Activated naive CD8-positive, alpha-beta T cell treated with anti-CD3 and anti-CD28 coated beads for 36 hours (primary cell): ENCODE data around the gene SLC12A5. TPM values are rescaled to one million over a fixed set of nuclear protein-coding genes. Genes with fewer than 3 reads are reported as not detected.

ENCODE experiments used
- DNase-seq: peaks from one replicate; pipeline ENCODE4 v3.0.0; 2021
- H3K27ac Mint-ChIP-seq: one replicate; pipeline ENCODE4 v1.8.0; 2022; ENCODE audit warnings: mild to moderate bottlenecking, moderate library complexity, mixed read lengths
- H3K27me3 Mint-ChIP-seq: one replicate; pipeline ENCODE4 v1.8.0; 2022; ENCODE audit warnings: mild to moderate bottlenecking, mixed read lengths
- H3K36me3 Mint-ChIP-seq: one replicate; pipeline ENCODE4 v1.8.0; 2021; ENCODE audit warnings: mild to moderate bottlenecking, mixed read lengths
- H3K4me1 Mint-ChIP-seq: one replicate; pipeline ENCODE4 v1.8.0; 2021; ENCODE audit warnings: mixed read lengths
- H3K4me3 Mint-ChIP-seq: one replicate; pipeline ENCODE4 v1.8.0; 2022; ENCODE audit warnings: mild to moderate bottlenecking, moderate library complexity, mixed read lengths
- H3K9me3 Mint-ChIP-seq: one replicate; pipeline ENCODE4 v1.8.0; 2022; ENCODE audit warnings: mixed read lengths
- total RNA-seq, 2 experiments: library from RNA; stranded (reverse); gene quantifications; one replicate each; pipeline ENCODE4 v1.2.3, GENCODE V29; 2021

Gene SLC12A5
- total RNA-seq, 2 experiments from 2014 or later: 0.26 to 0.52 TPM

DNA sequence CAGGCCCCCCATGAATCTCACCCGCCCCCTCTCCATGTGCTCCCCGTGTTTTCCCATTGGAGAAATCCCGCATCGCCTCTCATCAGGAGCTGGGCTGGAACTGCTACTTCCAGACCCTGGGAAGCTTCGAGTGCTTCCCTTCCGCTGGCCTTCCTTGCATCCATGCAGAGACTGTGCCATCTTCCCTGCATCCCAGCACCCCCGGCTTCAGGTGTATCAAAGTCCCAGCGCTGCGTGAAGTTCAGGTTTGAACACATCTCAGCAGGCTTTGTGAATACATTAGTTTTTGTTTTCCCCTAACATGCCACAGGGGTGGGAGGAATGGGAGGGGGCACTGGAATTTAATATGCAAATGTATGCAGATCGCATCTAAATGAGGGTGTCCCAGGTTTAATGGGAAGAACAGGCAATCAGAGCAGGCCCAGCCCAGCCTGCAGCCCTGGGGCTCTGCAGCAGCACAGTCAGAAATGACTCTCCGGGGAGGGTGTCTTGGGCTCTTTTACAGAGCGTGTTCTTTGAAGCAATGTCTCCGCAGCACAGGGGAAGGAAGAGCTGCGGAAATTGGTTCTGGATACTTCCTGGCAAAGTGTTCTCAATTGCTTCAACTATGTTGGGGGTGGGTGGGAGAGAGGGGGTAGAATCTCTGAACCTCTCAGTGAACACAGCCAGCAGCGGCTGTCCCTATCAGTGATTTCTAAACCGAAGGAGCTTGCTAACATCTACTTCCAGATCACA is 28.6 kb upstream of the SLC12A5 start:
- peaks cover 62% of the 10 kb centered on the region for H3K4me1 Mint-ChIP-seq
- peaks cover 36% of the 10 kb centered on the region for H3K27me3 Mint-ChIP-seq
- no peaks in the 10 kb centered on the region for H3K9me3 Mint-ChIP-seq
- H3K36me3 Mint-ChIP-seq: no peaks in the 10 kb centered on the region
- no peak for DNase-seq
- no peak overlapping the region for H3K4me3 Mint-ChIP-seq
- H3K27ac Mint-ChIP-seq: no peak overlapping the region

DNA sequence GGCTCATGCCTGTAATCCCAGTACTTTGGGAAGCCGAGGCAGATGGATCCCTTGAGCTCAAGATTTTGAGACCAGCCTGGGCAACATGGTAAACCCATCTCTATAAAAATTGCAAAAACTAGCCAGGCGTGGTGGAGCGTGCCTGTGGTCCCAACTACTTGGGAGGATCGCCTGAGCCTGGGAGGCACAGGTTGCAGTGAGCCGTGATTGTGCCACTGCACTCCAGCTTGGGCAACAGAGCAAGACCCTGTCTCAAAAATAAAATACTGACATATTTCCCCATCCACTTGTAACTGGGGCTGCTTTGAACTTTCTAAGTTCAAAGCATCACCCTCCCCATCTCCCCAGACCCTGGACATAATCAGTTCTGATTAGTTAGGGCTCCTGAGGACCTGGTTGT is 27.5 kb upstream of the SLC12A5 start:
- DNase-seq: no peak
- Mint-ChIP-seq H3K27me3 (peaks cover 47% of the 10 kb centered on the region), H3K27ac (no peak overlapping the region), H3K36me3 (no peaks in the 10 kb centered on the region), H3K9me3 (no peaks in the 10 kb centered on the region), H3K4me1 (peaks cover 69% of the 10 kb centered on the region), H3K4me3 (no peak overlapping the region)

DNA sequence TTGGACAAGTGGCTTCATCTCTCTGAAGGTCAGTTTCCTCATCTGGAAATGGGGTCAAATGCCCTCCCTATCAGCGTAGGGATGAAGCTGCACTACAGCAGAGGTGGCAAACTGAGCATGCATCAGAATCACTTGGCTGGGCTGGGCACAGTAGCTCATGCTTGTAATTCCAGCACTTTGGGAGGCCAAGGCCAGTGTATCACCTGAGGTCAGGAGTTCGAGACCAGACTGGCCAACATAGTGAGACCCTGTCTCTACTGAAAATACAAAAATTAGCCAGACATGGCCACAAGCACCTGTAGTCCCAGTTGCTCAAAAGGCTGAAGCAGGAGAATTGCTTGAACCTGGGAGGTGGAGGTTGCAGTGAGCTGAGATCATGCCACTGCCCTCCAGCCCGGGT is 27.0 kb upstream of the SLC12A5 start:
- no peaks in the 10 kb centered on the region for H3K9me3 Mint-ChIP-seq
- H3K4me3 Mint-ChIP-seq: no peak overlapping the region
- peaks cover 67% of the 10 kb centered on the region for H3K4me1 Mint-ChIP-seq
- H3K36me3 Mint-ChIP-seq: no peaks in the 10 kb centered on the region
- no peak for DNase-seq
- peaks cover 51% of the 10 kb centered on the region for H3K27me3 Mint-ChIP-seq
- no peak overlapping the region for H3K27ac Mint-ChIP-seq

DNA sequence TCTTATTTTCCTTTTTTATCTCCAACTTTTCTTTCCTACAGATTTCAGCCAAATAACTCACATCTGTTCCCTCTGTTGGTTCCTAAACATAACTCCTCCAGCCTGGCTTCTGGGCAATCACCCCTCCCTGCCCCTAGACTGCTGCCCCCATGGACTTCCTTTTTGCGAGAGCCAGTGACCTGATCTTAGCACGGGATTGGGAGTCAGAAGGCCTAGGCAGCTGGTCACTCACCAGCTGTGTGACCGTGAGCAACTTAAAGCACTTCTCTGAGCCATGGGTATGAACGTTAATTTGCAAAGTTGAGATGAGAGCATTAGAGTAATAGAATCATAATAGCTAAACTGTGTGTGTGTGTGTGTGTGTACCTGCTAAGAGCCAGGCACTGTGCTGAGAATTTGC is 24.8 kb upstream of the SLC12A5 start:
- no peak for DNase-seq
- Mint-ChIP-seq H3K9me3 (no peaks in the 10 kb centered on the region), H3K27ac (no peak overlapping the region), H3K27me3 (peaks cover 66% of the 10 kb centered on the region), H3K36me3 (no peaks in the 10 kb centered on the region), H3K4me3 (no peak overlapping the region), H3K4me1 (peaks cover 63% of the 10 kb centered on the region)

DNA sequence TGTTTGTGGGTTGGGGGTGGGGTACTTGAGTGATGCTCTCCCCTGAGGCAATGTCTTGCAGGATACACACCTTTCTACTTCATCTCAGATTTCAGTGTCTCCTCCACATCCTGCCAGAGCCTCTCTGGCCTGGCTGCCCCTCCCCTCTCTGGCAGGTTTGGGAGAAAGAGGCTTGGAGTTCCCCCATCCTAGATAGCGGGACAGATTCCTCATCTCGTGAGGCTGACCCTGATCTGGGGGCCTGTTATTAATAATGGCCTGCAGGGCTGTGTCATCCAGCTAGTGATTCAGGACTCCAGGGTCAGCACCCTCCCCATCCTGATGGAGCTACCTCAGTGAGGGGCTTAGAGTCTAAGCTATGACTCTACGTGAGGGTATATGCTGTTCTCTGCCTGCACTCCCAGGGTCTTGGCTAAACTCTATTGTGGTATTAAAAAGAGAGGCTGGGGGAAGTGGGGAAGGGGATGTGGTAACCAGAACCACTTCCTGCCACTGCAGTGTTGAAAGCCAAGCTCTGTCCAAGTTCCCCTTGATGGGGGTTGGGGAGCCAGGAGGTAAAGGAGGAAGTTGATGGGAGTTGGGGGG is 24.0 kb upstream of the SLC12A5 start:
- no peaks in the 10 kb centered on the region for H3K9me3 Mint-ChIP-seq
- peaks cover 70% of the 10 kb centered on the region for H3K27me3 Mint-ChIP-seq
- no peak for DNase-seq
- H3K4me1 Mint-ChIP-seq: peaks cover 63% of the 10 kb centered on the region
- peak overlapping the region; percentile 12 for H3K4me3 Mint-ChIP-seq
- no peak overlapping the region for H3K27ac Mint-ChIP-seq
- H3K36me3 Mint-ChIP-seq: no peaks in the 10 kb centered on the region

DNA sequence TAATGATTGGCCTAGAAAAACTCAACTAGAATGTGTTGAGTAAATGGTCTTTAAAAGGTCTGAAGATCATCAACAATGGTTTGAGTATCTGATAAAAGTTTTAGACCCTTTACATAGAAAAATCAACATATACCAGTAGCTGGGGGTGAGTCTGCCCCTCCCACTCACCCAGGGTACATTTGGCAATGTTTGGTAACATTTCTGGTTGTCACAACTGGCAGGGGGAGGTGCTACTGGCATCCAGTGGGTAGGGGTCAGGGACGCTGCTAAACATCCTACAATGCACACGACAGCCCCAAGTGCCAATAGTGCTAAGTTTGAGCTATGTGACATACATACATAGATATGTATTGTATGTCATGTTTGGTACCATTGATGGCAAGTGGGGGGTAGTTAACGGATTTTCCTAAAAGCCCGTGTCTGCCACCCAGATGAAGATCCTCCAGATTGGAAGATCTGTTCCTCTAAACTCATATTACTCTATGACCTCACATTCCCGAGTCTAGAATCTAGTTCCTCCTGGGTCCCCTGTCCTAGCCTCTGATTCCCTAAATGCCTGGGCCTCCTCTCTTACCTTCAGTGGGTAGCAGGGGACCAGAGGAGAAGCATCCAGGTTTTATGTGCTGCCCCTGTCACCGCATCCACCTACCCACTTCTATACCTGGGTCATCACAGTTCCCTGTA is 22.9 kb upstream of the SLC12A5 start:
- H3K27ac Mint-ChIP-seq: no peak overlapping the region
- H3K36me3 Mint-ChIP-seq: no peaks in the 10 kb centered on the region
- H3K27me3 Mint-ChIP-seq: peaks cover 75% of the 10 kb centered on the region
- H3K4me1 Mint-ChIP-seq: peaks cover 61% of the 10 kb centered on the region
- no peak overlapping the region for H3K4me3 Mint-ChIP-seq
- DNase-seq: no peak
- no peaks in the 10 kb centered on the region for H3K9me3 Mint-ChIP-seq

DNA sequence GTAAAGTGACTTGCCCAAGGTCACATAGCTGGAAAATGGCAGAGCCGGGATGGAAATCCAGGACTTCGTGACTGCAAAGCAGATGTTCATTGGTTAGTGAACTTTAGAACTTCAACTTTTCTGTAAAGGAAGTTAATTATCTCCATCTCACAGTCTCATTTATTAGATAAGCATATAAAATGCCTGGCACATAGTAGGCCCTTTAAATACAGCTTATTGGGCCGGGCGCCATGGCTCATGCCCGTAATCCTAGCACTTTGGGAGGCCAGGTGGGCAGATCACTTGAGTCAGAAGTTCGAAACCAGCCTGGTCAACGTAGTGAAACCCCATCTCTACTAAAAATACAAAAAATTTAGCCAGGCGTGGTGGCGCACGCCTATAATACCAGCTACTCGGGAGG is 22.1 kb upstream of the SLC12A5 start:
- H3K27me3 Mint-ChIP-seq: peaks cover 83% of the 10 kb centered on the region
- H3K9me3 Mint-ChIP-seq: peaks cover 3% of the 10 kb centered on the region

DNA sequence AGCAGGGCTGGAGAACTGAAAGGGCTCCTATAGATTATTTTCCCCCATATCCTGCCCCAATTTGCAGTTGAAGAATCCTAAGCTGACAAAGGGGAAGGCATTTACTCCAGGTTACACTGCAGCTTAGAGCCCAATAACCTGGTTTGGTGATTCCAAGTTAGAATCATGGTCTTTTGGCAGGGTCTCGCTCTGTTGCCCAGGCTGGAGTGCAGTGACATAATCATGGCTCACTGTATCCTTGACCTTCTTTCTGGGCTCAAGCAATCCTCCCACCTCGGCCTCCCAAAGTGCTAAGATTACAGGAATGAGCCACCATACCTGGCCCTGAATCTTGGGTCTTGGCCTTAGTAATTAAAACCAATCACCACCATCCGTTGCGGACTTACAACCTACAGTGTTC is 21.3 kb upstream of the SLC12A5 start:
- H3K4me1 Mint-ChIP-seq: peaks cover 64% of the 10 kb centered on the region
- DNase-seq: no peak
- peaks cover 3% of the 10 kb centered on the region for H3K9me3 Mint-ChIP-seq
- no peak overlapping the region for H3K4me3 Mint-ChIP-seq
- no peak overlapping the region for H3K27ac Mint-ChIP-seq
- peaks cover 90% of the 10 kb centered on the region for H3K27me3 Mint-ChIP-seq
- peaks cover 3% of the 10 kb centered on the region for H3K36me3 Mint-ChIP-seq

More for the DNA sequence above, 22.1 kb upstream of the SLC12A5 start:
- H3K4me1 Mint-ChIP-seq: peaks cover 62% of the 10 kb centered on the region
- H3K4me3 Mint-ChIP-seq: no peak overlapping the region
- DNase-seq: no peak
- peaks cover 3% of the 10 kb centered on the region for H3K36me3 Mint-ChIP-seq
- H3K27ac Mint-ChIP-seq: no peak overlapping the region

DNA sequence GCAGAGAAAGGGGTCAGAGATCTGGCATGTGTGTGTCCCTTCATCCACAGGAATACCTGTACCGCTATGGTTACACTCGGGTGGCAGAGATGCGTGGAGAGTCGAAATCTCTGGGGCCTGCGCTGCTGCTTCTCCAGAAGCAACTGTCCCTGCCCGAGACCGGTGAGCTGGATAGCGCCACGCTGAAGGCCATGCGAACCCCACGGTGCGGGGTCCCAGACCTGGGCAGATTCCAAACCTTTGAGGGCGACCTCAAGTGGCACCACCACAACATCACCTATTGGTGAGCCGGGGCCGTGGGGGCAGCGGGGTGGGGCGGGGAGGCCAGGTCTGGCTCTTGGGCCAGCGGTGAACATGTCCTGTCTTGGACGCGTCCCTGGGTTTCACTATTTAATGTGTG is 19.2 kb upstream of the SLC12A5 start:
- Mint-ChIP-seq H3K27ac (no peak overlapping the region), H3K4me3 (no peak overlapping the region), H3K9me3 (peaks cover 3% of the 10 kb centered on the region), H3K4me1 (peaks cover 62% of the 10 kb centered on the region), H3K27me3 (peaks cover 96% of the 10 kb centered on the region), H3K36me3 (peaks cover 3% of the 10 kb centered on the region)
- no peak for DNase-seq

DNA sequence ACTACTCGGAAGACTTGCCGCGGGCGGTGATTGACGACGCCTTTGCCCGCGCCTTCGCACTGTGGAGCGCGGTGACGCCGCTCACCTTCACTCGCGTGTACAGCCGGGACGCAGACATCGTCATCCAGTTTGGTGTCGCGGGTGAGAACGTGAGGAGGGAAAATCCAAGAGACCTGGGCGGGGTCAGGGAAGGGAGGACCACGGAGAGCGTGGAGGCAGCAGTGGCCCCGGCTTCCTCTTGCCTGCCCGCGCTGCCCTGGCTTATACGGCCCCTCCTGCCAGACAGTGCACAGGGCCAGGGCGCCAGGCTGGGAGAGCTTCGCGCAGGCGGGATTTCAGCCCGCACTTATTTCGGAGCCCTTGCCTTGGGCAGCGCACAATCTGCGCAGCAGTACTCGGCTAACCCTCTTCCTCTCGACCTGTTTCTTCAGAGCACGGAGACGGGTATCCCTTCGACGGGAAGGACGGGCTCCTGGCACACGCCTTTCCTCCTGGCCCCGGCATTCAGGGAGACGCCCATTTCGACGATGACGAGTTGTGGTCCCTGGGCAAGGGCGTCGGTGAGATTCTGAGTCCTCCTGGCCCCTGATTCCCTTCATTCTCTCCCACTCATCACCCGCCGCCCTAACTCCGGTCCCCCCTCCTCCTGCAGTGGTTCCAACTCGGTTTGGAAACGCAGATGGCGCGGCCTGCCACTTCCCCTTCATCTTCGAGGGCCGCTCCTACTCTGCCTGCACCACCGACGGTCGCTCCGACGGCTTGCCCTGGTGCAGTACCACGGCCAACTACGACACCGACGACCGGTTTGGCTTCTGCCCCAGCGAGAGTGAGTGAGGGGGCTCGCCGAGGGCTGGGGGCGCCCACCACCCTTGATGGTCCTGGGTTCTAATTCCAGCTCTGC is 18.3 kb upstream of the SLC12A5 start:
- peak overlapping the region; percentile 22 for H3K4me3 Mint-ChIP-seq
- H3K9me3 Mint-ChIP-seq: peaks cover 3% of the 10 kb centered on the region
- peak; percentile 52 for DNase-seq
- peaks cover 93% of the 10 kb centered on the region for H3K27me3 Mint-ChIP-seq
- H3K27ac Mint-ChIP-seq: no peak overlapping the region
- peaks cover 3% of the 10 kb centered on the region for H3K36me3 Mint-ChIP-seq
- H3K4me1 Mint-ChIP-seq: peaks cover 53% of the 10 kb centered on the region

DNA sequence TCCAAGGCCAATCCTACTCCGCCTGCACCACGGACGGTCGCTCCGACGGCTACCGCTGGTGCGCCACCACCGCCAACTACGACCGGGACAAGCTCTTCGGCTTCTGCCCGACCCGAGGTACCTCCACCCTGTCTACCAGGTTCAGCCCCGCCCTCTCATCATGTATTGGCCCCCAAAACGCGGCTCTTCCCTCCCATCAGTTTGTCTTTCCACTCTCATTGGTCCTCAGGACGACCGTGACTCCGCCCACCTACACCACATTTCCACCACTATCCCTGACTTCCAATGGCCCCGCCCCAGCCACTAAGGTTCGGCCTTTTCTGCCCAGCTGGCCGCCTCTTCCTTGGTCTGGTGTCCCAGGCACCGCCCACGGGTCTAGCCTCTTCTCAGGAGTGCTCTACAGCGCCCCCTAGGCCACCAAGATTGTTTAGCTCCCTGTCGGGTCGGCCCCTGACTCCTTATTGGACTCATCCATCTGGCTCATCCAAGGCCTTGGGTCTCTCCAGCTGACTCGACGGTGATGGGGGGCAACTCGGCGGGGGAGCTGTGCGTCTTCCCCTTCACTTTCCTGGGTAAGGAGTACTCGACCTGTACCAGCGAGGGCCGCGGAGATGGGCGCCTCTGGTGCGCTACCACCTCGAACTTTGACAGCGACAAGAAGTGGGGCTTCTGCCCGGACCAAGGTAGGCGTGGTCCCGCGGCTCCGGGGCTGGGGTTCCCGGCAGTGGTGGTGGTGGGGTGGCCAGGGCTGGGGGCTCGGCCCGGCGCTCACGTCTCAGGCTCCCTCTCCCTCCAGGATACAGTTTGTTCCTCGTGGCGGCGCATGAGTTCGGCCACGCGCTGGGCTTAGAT is 17.2 kb upstream of the SLC12A5 start:
- Mint-ChIP-seq H3K27me3 (peaks cover 87% of the 10 kb centered on the region), H3K36me3 (peaks cover 3% of the 10 kb centered on the region), H3K9me3 (peaks cover 3% of the 10 kb centered on the region), H3K4me1 (peaks cover 48% of the 10 kb centered on the region), H3K4me3 (peak overlapping the region; percentile 54), H3K27ac (no peak overlapping the region)
- peak; percentile 45 for DNase-seq

DNA sequence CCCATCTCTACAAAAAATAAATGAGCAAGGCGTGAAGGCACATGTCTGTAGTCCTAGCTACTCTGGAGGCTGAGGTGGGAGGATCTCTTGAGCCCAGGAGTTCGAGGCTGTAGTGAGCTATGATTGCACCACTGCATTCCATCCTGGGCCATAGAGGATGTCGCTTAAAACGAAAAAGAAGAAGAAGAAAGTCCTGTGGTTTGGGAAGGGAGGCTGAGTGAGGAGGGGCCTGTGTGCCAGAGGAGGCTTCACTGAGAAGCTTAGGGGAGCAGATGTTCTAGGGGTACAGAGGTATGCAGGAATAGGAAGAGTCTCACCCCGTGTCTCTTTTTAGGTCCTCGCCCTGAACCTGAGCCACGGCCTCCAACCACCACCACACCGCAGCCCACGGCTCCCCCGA is 16.1 kb upstream of the SLC12A5 start:
- peaks cover 3% of the 10 kb centered on the region for H3K9me3 Mint-ChIP-seq
- H3K36me3 Mint-ChIP-seq: peaks cover 3% of the 10 kb centered on the region
- no peak overlapping the region for H3K27ac Mint-ChIP-seq
- peaks cover 42% of the 10 kb centered on the region for H3K4me1 Mint-ChIP-seq
- no peak for DNase-seq
- H3K27me3 Mint-ChIP-seq: peaks cover 78% of the 10 kb centered on the region
- H3K4me3 Mint-ChIP-seq: no peak overlapping the region

DNA sequence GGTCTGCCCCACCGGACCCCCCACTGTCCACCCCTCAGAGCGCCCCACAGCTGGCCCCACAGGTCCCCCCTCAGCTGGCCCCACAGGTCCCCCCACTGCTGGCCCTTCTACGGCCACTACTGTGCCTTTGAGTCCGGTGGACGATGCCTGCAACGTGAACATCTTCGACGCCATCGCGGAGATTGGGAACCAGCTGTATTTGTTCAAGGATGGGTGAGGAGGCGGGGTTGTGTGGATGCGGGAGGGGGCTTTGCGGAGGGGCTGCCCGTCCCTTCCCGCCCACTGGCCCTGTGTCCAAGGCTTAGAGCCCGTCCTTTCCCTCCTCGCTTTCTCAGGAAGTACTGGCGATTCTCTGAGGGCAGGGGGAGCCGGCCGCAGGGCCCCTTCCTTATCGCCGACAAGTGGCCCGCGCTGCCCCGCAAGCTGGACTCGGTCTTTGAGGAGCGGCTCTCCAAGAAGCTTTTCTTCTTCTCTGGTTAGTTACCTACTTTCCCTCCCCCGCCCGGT is 15.6 kb upstream of the SLC12A5 start:
- H3K27ac Mint-ChIP-seq: no peak overlapping the region
- peaks cover 38% of the 10 kb centered on the region for H3K4me1 Mint-ChIP-seq
- DNase-seq: no peak
- H3K36me3 Mint-ChIP-seq: peaks cover 3% of the 10 kb centered on the region
- H3K4me3 Mint-ChIP-seq: peak overlapping the region; percentile 22
- peaks cover 3% of the 10 kb centered on the region for H3K9me3 Mint-ChIP-seq
- peaks cover 73% of the 10 kb centered on the region for H3K27me3 Mint-ChIP-seq
